Caco-2 (cell line): Measurements from ENCODE around the gene RFTN2. TPM values are rescaled to one million over a fixed set of nuclear protein-coding genes. Genes with fewer than 3 reads are reported as not detected.

ENCODE experiments used
- BruUV-seq: library from RNA; stranded (reverse); fragments of 400-500 nt; replicated peaks from 2 replicates; lab custom pipeline; 2021; lab: Mats Ljungman, UMichigan
- CTCF ChIA-PET: fragments of 300-600 bp; sonication (Branson Sonifier 250); formaldehyde crosslinking; loops from one replicate; lab custom pipeline; 2022; ENCODE audit warnings: antibody characterized with exemption; lab: Charles Lee
- POLR2A ChIA-PET: fragments of 300-600 bp; sonication (Branson Sonifier 250); formaldehyde crosslinking; loops from one replicate; lab custom pipeline; 2022; ENCODE audit warnings: antibody characterized with exemption; lab: Charles Lee
- DNase-seq, 2 experiments: peaks; one replicate each; pipeline versions ENCODE4 v3.0.0 to v3.0.0-alpha.2; 2020 to 2022
- H3K27me3 ChIP-seq: replicated peaks from 2 replicates; pipeline ENCODE4 v1.6.0; 2011; ENCODE audit warnings: low read length; ENCODE audit not compliant: control insufficient read depth, insufficient read depth
- H3K36me3 ChIP-seq: 2 replicates; pipeline ENCODE4 v1.5.1; 2011; ENCODE audit warnings: low read length; ENCODE audit not compliant: control insufficient read depth, insufficient read depth
- H3K4me1 ChIP-seq: fragments of 250-450 bp; sonication (Bioruptor Pico); 2 replicates; pipeline ENCODE4 v1.5.1; 2020; ENCODE audit warnings: mild to moderate bottlenecking
- H3K4me3 ChIP-seq: 2 replicates; pipeline ENCODE4 v1.5.1; 2011; ENCODE audit warnings: low read depth, mild to moderate bottlenecking, control low read depth, low read length
- H3K9me3 ChIP-seq: fragments of 250-450 bp; sonication (Bioruptor Pico); 2 replicates; pipeline ENCODE4 v1.5.1; 2020; ENCODE audit warnings: mild to moderate bottlenecking, moderate library complexity
- H3K27ac Mint-ChIP-seq: one replicate; pipeline ENCODE4 v1.8.0; 2022; ENCODE audit warnings: mixed read lengths; ENCODE audit not compliant: unreplicated experiment
- H3K27me3 Mint-ChIP-seq: one replicate; pipeline ENCODE4 v1.8.0; 2022; ENCODE audit warnings: mixed read lengths; ENCODE audit not compliant: insufficient read depth, unreplicated experiment
- H3K36me3 Mint-ChIP-seq: one replicate; pipeline ENCODE4 v1.8.0; 2022; ENCODE audit warnings: mild to moderate bottlenecking, mixed read lengths; ENCODE audit not compliant: insufficient read depth, unreplicated experiment
- H3K4me1 Mint-ChIP-seq: one replicate; pipeline ENCODE4 v1.8.0; 2022; ENCODE audit warnings: low read depth, mixed read lengths; ENCODE audit not compliant: unreplicated experiment
- H3K4me3 Mint-ChIP-seq: one replicate; pipeline ENCODE4 v1.8.0; 2022; ENCODE audit warnings: mild to moderate bottlenecking, moderate library complexity, mixed read lengths; ENCODE audit not compliant: unreplicated experiment
- H3K9me3 Mint-ChIP-seq: one replicate; pipeline ENCODE4 v1.8.0; 2022; ENCODE audit warnings: mixed read lengths; ENCODE audit not compliant: unreplicated experiment
- intact Hi-C: fragments of 100-400 bp; cut with micrococcal nuclease; formaldehyde crosslinking; loops from one replicate; pipeline ENCODE4 v1.10.0; 2022; ENCODE audit not compliant: unreplicated experiment
- total RNA-seq: library from RNA; stranded (reverse); gene quantifications from 2 replicates; pipeline ENCODE4 v1.2.3, GENCODE V29; 2022
- TF ChIP-seq, protein P1 (sequence below), 2 experiments: fragments of 200-600 bp in 1 of 2; IDR thresholded peaks; 1 replicate in 1 of 2; 2 replicates in 1 of 2; pipeline versions ENCODE4 v1.5.1 to v1.8.0; 2011 to 2022; ENCODE audit warnings: antibody characterized with exemption in 1 of 2, control low read depth in 1 of 2, inconsistent platforms in 1 of 2, low read depth in 1 of 2, low read length in 1 of 2, mild to moderate bottlenecking in 1 of 2, moderate library complexity in 1 of 2; ENCODE audit not compliant: insufficient read depth in 1 of 2, severe bottlenecking in 1 of 2, unreplicated experiment in 1 of 2

The RFTN2 gene
- total RNA-seq, 1 experiment from 2014 or later, result 0.18 TPM

DNA sequence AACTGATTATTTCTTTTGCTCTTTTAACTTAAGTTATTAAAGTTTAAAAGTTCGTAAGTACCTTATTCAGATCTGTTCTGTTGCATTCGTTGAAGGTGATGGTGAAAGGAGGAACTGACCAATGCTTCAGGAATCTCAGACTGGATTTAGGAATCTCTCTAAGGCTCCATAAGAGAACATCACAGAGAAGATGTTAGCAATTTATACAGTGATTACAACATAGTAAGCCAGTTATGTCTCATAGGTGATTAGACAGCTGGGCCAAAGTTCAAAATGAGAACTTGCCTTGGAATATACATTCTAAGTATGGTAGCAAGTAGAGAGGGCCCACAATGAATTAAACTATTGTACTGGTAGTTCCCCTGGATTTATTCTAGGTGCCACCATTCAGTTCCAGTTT lies 32.9 kb upstream of the RFTN2 start:
- intact Hi-C loops, result loop anchor here (5.0 to 10.0 kb wide), 4 partner anchors 191 to 589 kb away; partner anchors contain the start of genes COQ10B, HSPE1 and MOB4
- H3K27me3 Mint-ChIP-seq, result no peaks in the 10 kb centered on the region
- ChIA-PET POLR2A (no interaction called here), CTCF (no interaction called here)
- Histone ChIP-seq H3K4me1 (peaks cover 5% of the 10 kb centered on the region), H3K27me3 (no peaks in the 10 kb centered on the region), H3K9me3 (no peaks in the 10 kb centered on the region), H3K36me3 (no peaks in the 10 kb centered on the region; the same call in 1 of the 2 replicates), H3K4me3 (no peak overlapping the region)
- no TSS peak for BruUV-seq
- peaks cover 23% of the 10 kb centered on the region for H3K36me3 Mint-ChIP-seq
- TF ChIP-seq, protein P1, sequence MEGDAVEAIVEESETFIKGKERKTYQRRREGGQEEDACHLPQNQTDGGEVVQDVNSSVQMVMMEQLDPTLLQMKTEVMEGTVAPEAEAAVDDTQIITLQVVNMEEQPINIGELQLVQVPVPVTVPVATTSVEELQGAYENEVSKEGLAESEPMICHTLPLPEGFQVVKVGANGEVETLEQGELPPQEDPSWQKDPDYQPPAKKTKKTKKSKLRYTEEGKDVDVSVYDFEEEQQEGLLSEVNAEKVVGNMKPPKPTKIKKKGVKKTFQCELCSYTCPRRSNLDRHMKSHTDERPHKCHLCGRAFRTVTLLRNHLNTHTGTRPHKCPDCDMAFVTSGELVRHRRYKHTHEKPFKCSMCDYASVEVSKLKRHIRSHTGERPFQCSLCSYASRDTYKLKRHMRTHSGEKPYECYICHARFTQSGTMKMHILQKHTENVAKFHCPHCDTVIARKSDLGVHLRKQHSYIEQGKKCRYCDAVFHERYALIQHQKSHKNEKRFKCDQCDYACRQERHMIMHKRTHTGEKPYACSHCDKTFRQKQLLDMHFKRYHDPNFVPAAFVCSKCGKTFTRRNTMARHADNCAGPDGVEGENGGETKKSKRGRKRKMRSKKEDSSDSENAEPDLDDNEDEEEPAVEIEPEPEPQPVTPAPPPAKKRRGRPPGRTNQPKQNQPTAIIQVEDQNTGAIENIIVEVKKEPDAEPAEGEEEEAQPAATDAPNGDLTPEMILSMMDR (IDR thresholded peaks at IDR 0.05; ENCODE audit: insufficient read depth in 1 of 2, low read depth in 1 of 2, low read length in 1 of 2, severe bottlenecking in 1 of 2, unreplicated experiment in 1 of 2), result no peak
- H3K9me3 Mint-ChIP-seq, result no peaks in the 10 kb centered on the region
- no peak for DNase-seq
- H3K4me1 Mint-ChIP-seq, result peaks cover 12% of the 10 kb centered on the region
- H3K27ac Mint-ChIP-seq, result no peak overlapping the region
- H3K4me3 Mint-ChIP-seq, result peak overlapping the region; percentile 39

DNA sequence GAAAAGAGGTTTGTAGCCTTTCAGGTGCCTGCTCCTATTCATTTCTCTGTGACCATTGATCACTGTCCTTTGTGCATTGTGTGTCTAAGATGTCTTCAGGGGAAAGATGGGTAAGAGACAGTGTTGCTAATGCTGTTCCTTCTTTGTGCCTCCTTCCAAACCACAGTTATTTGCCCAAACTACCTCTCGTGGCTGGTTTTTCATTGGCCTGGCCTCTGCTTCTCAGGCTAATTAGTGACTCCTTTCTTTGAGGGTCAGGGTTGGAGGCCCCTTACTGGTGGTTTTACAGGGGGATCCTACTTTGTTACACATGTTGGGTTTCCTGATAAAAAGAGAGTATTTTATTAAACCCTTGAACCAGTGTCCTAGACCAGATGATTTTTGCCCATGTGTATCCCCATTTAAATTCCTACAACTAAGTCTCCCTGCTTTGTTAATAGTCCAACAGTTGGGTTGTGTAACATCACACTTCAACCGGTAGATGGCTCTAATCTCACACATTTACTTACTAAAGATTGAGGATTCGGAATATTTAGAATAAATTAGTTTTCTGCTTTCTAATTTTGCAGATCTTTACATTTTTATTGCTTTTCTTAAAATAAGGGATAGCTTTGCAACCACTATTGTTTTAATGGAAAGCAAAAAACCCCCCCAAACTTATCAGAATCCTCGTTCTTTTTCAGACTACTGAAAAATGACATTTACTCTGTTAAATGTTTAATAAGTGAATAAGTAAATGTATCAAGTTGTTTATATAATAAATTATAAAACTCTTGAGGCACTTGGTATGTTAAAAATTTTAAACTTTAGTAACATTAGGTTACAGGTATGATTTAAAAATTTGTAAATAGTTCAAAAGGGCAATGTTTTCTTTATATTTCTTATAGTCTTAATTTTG lies 32.2 kb upstream of the RFTN2 start:
- DNase-seq, result no peak
- Histone ChIP-seq H3K9me3 (no peaks in the 10 kb centered on the region), H3K27me3 (no peaks in the 10 kb centered on the region), H3K4me3 (no peak overlapping the region; the same call in 1 of the 2 replicates), H3K36me3 (no peaks in the 10 kb centered on the region; the same call in 1 of the 2 replicates), H3K4me1 (peaks cover 5% of the 10 kb centered on the region)
- BruUV-seq, result no TSS peak
- Mint-ChIP-seq H3K27me3 (no peaks in the 10 kb centered on the region), H3K9me3 (no peaks in the 10 kb centered on the region), H3K4me3 (peak overlapping the region; percentile 90), H3K4me1 (peaks cover 12% of the 10 kb centered on the region), H3K27ac (no peak overlapping the region), H3K36me3 (peaks cover 23% of the 10 kb centered on the region)
- ChIA-PET POLR2A (no interaction called here), CTCF (no interaction called here)
- intact Hi-C loops, result loop anchor here (1.0 to 10.0 kb wide), 5 partner anchors 71 to 590 kb away; partner anchors contain the start of genes COQ10B, HSPE1 and MOB4
- TF ChIP-seq, protein P1 (IDR thresholded peaks at IDR 0.05; ENCODE audit: insufficient read depth in 1 of 2, low read depth in 1 of 2, low read length in 1 of 2, severe bottlenecking in 1 of 2, unreplicated experiment in 1 of 2), result peak; percentile 57 to 64

DNA sequence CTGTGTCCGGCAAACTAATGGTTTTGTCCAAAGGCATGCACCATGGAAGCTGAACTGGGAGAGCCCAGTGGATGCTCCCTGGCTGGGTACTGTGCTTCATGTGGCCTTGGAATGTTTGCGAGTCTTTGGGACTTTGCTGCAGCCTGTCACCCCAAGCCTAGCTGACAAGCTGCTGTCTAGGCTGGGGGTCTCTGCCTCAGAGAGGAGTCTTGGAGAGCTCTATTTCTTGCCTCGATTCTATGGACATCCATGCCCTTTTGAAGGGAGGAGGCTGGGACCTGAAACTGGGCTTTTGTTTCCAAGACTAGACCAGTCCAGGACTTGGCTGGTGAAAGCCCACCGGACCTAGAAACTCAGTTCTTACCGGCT lies 31.4 kb upstream of the RFTN2 start:
- Mint-ChIP-seq H3K4me1 (peaks cover 12% of the 10 kb centered on the region), H3K36me3 (peaks cover 23% of the 10 kb centered on the region), H3K27ac (no peak overlapping the region), H3K4me3 (peak overlapping the region; percentile 90), H3K9me3 (no peaks in the 10 kb centered on the region), H3K27me3 (no peaks in the 10 kb centered on the region)
- no TSS peak for BruUV-seq
- Histone ChIP-seq H3K4me3 (peak overlapping the region; percentile 86), H3K36me3 (no peaks in the 10 kb centered on the region; the same call in 1 of the 2 replicates), H3K27me3 (no peaks in the 10 kb centered on the region), H3K4me1 (peaks cover 5% of the 10 kb centered on the region), H3K9me3 (no peaks in the 10 kb centered on the region)
- DNase-seq, result no peak
- intact Hi-C loops, result loop anchor here (1.0 to 10.0 kb wide), 5 partner anchors 71 to 590 kb away; partner anchors contain the start of genes COQ10B, HSPE1 and MOB4
- CTCF ChIA-PET, result no interaction called here
- TF ChIP-seq, protein P1 (IDR thresholded peaks at IDR 0.05; ENCODE audit: insufficient read depth in 1 of 2, low read depth in 1 of 2, low read length in 1 of 2, severe bottlenecking in 1 of 2, unreplicated experiment in 1 of 2), result no peak
- POLR2A ChIA-PET, result no interaction called here
